HG03520 (cell line): ENCODE measurements around the gene ASB5.
"Not testable (repeated sequence)": the region's sequence is repeated elsewhere in the genome, so short reads cannot be mapped to it uniquely, and the experiment has no call there.

Experiments
- ATAC-seq: cut with Tn5 transposase; IDR thresholded peaks from one replicate; pipeline ENCODE4 v1.9.1; 2021; ENCODE audit warnings: mild to moderate bottlenecking, moderate library complexity; ENCODE audit not compliant: unreplicated experiment

The ASB5 gene

DNA sequence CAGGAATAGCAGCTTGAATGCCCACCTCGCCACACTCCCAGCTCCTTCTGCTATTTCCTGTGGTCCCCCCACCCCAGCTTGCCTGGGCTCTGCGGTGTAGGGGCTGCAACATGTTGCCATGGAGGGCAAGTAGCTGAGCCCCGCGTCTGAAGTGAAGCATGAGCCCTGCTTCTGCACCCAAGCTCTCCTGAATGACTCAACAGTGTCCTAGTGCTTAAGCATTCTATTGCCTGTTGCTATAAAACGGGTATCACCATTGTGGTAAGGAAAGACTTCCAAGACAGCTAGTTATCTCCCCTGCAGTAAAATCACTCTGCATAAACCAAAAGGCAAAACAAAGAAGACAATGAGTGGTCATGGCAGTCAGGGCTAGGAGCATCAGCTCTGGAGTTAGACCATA is 42.3 kb downstream of the ASB5 start:
- no peak for ATAC-seq

DNA sequence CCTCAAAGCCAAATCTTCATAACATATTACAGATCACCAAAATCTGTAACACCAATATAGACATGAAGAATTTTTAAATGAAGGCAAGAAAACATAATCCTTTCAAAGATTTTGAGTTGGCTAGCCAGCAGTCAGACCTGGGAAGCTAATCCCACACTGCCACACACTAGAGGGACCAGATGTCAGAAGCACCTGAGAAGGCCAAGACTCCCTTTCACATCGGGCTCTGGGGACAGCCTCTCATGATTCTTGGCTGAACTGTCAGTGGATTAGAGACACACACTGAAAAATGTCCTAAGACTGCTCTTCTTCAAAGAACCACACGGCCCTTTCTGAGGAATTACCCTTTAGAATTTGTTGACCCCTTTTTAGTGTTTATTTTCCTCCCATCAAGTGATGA is 45.5 kb downstream of the ASB5 start:
- ATAC-seq: no peak

DNA sequence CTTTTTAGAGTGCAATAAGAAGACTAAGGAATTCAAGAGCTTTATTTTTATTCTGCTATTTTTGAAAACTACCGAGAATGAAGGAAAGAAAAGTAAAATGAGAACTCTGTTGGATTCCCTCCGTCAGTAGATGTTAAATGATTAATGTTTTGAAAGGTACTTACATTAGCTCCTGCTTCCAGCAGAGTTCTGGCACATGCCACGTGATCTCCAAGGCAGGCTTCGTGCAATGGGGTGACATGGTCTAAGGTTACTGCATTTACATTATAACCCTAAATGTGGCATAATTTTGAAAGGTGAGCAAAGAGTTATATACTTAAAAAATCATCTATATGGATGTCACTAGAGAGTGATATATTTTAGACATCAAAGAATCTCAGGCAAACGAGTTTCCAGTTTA is 46.9 kb downstream of the ASB5 start:
- no peak for ATAC-seq

DNA sequence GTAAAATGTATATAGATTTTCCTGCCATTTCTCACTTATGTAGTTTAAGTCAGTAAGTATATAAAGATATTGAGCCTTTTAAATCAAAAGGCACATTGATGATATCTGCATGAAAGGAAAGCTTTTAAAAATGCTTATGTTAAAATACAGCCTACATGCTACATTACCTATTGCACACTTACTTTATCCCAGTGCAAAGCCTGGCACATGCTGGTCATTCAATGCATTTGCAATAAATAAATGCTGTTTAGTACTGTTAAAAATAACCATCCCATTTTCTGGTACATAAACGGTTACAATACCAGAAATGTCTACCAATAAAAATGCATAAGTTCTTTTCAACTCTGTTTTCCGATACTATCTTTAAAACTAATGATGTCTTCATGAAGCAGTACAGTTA is 51.5 kb downstream of the ASB5 start:
- no peak for ATAC-seq

DNA sequence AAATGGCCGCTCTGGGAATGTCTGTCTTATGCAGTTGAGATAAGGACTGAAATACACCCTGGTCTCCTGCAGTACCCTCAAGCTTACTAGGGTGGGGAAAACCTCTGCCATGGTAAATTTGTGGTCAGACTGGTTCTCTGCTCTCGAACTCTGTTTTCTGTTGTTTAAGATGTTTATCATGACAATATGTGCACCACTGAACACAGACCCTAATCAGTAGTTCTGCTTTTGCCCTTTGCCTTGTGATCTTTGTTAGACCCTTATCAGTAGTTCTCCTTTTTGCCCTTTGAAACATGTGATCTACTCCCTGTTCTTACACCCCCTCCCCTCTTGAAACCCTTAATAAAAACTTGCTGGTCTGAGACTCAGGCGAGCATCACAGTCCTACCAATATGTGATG is 56.7 kb downstream of the ASB5 start:
- ATAC-seq: not testable (repeated sequence)

DNA sequence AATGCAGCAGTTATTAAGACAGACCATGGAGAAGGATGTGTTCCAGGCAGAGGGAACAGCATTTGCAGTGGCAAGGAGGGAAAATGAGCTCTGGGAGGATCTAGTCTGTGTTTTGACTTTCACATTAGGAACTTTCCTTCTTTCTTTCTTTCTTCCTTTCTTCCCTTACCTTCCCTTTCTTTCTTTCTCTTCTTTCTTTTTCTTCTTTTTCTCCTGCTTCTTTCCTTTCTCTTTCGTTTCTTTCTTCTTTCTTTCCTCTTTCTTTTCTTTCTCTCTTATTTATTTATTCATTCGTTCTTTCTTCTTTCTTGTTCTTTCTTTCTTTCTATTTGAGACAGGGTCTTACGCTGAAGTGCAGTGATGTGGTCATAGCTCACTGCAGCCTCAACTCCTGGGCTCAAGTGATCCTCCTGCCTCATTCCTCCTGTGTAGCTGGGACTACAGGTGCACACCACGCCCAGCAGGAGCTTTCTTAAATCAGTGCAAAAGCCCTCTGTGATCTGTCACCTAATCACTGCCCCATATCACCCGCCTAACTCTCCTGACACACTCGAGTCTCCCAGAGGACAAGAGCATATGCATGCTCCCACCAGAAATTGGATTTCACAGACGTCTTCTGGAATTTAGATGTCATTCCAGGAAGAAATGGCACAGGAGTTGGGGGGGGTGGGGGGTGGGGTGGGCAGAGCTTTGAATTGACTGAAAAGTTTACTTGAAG is 58.3 kb downstream of the ASB5 start:
- no peak for ATAC-seq

DNA sequence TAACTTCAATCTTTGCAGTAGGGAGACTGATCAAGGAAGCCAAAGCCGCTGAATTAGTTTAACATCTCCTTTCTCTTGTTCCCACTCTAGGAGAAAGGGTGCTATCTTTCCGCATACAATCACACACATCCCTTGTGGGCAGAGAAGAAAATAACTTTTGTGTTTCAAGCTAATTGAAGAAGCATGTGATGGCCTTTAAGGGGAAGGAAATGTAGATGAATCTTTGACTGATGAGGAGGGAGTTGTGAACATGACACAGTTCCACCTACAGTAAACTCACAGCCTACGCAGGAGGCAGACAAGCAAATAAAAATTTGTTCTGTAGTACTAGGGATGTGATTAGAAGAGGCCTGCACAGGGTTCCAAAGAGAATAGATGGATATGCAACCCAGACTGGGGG is 58.9 kb downstream of the ASB5 start:
- no peak for ATAC-seq

DNA sequence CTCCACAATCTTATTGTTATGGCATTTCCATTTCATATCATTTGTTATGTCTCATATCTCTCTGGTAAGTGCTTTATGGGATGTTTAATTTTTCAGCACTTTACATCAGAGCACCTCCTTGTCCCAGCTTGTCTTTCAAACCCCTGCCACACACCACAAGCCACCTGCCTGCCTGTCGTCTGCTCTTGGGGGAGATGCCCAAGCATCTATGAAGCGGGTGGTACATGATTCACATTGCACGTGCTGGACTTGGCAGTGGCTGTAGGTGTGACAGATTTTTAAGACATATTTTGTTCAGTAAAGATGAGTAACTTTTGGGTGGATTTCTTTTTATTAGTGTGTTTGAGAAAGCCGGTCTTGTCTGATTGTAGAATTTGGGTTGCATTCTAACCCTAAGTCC is 59.5 kb downstream of the ASB5 start:
- ATAC-seq: no peak

DNA sequence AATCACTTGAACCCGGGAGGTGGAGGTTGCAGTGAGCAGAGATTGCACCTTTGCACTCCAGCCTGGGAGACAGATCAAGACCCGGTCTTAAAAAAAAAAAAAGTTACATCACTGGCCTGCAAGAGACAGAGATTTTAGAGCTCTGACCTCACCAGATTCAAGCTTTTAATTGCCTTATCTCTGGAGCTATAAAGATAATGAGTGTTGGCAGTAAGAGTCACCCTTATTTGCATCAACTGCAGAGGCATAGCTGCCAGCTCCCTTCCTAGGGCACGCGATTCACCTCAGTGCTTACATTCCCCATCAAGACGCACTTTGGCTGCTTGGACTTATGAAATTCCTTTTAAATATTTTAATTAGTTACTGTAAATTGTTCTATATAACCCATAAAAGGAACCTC is 61.2 kb downstream of the ASB5 start:
- no peak for ATAC-seq

DNA sequence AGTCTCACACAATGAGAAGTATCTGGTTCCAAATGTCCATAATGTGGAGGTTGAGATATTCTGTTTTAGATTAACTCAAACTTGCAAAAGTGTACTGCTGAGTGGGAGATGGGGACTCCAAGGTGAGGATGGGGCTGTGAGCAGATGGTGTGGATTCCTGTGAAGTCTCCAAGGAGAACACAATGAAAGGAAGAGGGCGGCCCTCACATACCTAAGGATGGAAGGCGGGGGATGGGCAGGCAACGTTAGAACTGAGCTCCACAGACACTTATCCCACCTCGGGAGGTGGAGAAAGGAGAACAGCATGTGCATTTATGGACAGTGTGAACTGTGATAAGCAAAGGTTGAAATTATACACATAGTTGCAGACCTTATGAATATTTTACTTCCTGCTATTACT is 63.7 kb downstream of the ASB5 start:
- no peak for ATAC-seq

DNA sequence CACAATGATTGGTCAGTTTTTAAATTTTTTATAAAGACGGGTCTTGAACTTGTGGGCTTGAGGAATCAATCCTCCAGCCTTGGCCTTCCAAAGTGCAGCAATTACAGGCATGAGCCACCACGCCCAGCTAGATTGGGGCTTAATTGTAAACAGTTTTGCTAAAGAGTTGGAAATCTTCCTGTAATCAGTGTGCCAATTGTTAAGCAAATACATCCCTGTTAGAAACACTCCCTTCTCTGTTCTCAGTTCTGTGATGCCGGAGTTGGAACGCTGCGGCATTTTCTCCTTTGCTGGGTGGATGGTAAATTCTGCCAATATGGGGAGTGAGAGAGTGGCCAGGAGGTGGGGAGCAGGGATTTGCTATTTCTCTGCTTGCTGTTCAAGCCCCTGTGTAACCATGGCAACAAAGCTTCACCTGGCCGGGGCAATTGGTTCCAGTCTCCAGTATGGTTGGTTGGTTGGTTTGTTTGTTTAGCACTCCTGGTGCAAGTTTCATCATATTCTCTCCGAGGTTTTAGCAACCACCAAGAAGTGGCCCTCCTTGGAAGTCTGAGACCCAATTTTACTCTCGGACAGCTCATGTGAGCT is 70.6 kb downstream of the ASB5 start:
- ATAC-seq: no peak

DNA sequence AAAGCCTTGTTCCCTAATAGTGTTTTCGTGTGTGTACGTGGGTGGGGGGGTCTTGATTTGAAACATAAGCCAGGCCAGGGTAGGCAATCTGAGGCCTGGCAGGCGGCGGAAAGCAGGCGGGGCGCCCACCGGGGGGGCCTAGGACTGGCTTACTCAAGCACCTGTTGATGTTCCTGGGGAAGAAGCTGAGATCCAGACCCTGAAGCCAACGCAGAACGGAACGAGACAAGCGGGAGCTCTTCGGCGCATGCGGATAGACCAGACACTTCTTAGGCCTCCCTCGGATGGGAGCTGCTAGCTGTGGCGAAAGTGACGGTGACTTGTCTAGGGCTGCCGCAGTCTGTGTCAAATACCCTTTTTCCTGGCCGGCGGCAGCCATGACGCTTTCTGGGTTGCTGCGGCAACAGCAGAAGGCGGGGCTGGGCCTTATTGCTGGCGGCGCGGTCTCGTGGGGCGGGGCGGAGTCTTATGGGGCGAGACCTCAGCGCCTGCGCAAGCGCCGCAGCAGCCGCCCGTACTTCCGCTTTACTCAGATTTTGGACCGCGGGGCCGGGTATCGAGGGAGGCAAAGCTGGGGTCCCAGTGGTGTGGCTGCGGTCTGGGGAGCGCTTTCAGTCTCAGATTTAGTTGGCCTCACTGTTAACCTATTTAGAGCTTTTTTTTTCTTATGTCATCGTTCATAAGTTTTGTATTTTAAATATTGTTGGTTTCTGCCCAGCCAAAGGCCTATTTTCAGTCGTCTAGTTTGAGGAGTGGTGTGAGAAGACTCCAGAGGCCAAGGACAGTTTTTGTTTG is 73.6 kb downstream of the ASB5 start, which contains the start of gene SPATA4:
SPATA4 (minus strand) TSS at position 402 of the 795 bp plus-strand sequence; CDS start at position 379, 23 bp downstream.
- peak; percentile 97 for ATAC-seq

DNA sequence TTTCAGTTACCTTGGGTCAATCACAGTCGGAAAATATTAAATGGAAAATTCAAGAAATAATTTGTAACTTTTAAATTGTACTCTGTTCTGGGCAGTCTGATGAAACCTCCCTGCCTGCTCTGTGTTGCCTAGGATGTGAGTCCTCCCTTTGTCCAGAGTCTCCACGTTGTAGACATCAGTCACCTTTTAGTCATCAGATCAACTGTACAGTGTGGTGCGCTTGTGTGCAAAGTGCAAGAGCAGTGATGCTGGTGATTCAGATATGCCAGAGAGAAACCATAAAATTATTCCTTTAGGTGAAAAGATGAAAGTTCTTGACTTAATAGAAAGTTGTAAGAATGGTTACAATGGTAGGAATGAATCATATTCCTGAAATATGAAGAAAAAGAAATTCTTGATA is 75.1 kb downstream of the ASB5 start:
- ATAC-seq: no peak

DNA sequence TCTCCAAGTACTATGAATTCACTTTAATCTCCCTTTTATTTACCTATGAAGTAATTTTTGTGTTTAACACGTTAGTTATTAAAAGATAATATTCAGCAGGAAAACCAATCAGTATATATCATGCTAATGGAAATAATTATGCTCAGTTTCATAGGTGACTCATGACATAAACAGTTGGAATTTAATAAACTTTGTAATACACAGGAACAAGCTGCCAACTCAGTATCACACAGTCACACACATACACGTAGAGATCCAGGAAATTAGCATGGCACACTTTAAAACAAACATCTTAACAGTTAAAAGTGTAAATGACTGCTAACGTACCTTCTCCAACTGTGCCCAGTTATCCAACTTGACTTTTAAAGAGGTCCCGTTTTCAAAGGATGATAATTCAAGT is 75.9 kb downstream of the ASB5 start:
- ATAC-seq: no peak

DNA sequence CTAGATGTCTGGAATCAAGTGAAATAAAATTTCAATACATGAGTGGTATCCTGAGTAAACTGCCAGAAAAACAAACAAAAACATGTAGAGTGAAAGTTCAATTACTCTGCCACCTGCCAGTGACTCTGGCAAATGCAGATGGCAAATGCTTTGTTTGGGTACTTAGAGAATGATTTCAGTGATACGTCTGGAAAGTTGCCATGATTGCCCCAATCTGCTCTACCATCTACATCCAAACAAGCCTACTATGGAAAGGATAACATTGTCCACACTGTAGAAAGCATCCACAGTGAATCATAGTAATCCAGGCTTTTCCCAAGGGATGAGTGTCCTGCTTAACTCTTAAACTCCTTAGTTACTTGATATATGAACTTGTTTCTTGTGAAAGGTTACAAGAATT is 77.0 kb downstream of the ASB5 start:
- ATAC-seq: no peak

DNA sequence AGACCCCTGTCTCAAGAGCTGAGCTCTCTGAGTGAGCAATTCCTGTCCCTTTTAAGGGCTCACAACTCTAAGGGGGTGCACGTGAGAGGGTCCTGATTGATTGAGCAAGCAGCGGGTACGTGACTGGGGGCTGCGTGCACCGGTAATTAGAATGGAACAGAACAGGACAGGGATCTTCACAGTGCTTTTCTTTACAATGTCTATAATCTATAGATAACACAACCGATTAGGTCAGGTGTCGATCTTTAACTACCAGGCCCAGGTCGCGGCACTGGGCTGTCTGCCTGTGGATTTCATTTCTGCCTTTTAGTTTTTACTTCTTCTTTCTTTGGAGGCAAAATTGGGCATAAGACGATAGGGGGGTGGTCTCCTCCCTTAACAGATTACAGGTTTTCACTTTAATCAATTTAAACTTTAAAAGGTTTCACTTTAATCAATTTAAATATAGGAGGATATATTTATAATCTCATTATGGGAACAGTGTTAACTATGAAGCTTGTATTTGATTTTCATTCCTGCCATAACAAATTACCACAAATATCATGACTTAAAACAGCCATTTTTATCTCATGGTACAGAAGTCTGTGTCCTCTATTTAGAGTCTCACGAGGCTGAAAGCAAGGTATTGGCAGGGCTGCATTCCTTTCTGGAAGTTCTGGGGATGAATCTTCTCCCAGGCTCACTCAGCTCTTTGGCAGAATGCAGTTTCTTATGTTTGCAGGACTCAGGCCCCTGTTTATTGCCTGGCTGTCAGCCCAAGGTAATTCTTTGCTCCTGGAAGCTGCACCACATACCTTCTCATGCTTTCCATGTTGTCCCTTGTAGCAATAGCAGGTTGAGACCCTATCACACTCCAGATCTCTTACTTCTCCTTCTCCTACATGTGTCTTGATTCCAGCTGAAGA is 78.9 kb downstream of the ASB5 start:
- ATAC-seq: no peak

DNA sequence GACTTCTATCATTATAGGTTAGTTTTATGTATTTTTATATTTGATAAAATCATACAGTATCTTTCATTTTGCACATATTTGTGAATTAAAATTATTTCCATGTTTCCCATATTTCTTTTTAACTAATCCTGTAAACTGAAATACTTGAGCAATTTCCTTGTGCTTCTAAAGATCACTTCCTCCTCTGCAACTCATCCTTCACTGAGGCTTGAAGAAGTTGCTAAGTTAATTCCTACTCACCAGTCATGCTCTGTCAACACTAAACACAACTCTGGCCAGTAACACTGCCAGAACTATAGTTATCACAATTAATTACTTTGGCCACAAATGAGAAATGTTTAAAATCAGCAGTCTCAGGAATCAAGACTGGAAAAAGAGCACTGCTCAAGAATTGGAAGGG is 80.4 kb downstream of the ASB5 start:
- ATAC-seq: no peak

DNA sequence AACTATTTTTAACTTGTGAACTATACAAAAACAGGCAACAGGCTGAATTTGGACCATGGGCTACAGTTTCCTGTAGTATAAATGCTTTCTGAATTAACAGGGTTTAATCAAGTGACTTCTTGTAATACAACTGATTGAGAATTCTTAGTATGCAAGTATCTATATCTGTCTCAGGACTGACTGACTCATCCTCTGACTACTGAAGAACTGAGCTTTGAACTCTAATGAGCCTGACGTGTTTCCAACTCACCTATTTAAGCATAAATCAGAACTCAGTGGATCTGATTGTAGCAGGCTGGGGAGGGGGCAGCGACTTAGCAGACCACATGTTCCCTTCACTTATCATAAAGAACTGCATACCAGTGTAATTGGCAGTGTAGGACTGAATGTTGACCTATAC is 81.4 kb downstream of the ASB5 start:
- ATAC-seq: no peak

DNA sequence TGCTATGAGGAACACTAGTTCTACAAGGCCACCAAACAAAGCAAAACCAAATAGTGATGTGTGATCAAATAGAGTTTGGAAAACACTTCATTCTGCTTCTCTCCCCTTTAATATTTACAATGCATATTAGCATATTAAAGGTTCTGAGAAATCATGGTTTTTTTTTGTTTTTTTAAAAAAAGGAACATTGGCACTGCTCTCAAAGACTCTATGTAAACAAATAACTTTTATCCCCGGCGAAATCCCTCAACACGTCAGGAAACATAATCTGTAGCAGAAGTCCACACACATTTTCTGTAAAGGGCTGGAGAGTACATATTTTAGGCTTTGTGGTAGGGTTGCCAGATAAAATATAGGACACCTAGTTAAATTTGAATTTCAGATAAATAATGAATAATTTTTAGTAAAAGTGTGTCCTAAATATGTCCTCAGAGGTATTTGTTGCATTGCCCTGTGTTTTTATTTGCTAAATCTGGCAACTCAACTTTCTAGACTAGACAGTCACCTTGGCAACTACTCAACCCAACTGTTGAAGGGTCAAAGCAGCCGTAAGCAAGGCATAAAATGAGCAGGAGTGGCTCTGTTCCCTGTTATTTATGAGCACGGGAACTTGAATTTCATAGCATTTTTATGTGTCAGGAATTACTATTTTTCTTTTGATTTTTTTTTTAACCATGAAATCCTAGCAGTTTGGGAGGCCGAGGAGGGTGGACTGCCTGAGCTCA is 82.2 kb downstream of the ASB5 start:
- no peak for ATAC-seq

DNA sequence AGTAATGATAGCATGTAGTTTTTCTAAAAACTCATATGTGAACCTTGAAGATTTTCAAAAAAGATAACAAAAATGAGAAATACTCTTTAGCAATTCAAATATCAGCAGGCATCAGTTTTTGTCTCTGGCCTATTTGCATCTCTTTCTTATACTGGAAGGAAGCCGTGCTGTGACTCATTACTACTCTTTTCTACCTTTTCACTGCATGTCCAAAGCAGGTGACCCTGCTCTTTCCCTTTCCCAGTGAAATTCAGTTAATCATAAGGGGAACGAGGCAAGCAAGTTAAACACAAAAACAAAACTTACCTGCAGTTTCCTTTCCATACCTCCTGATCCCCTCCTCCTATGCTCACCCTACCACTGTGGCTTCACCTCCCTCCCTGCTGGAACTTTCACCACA is 83.0 kb downstream of the ASB5 start:
- ATAC-seq: no peak
